ENCODE data around the gene PPP1R3C. TPM values are rescaled to one million over a fixed set of nuclear protein-coding genes. Genes with fewer than 3 reads are reported as not detected.

The PPP1R3C gene
- total RNA-seq, 2 experiments from 2014 or later = not detected

- no peaks in the 10 kb centered on the region for H3K79me2 ChIP-seq (ENCODE audit: insufficient read depth, low read depth, low read length)
- no peaks in the 10 kb centered on the region for H3K36me3 ChIP-seq (ENCODE audit: insufficient read depth, low read length)
- no peak overlapping the region for H2AFZ ChIP-seq (ENCODE audit: low read length)
- CTCF ChIA-PET (ENCODE audit: unreplicated experiment) = no interaction called here
- no peak for DNase-seq (ENCODE audit: low spot score)
- TF ChIP-seq CTCF (conservative IDR thresholded peaks at IDR 0.05; ENCODE audit: low read length) (no peak), EZH2phosphoT487 (IDR thresholded peaks at IDR 0.05; ENCODE audit: borderline replicate concordance, low read depth, low read length) (no peak)
- H3K9me2 ChIP-seq (ENCODE audit: insufficient read depth, low read length) = no peaks in the 10 kb centered on the region
- H3K9me3 ChIP-seq (ENCODE audit: low read length) = no peaks in the 10 kb centered on the region
- intact Hi-C loops (cut with micrococcal nuclease; ENCODE audit: unreplicated experiment) = loop anchor here (5.0 kb wide), 1 partner anchor 338 kb away; no protein-coding TSS in a partner anchor
- BruUV-seq (replicated peaks) = no TSS peak
- H3K4me1 ChIP-seq (ENCODE audit: insufficient read depth, low read length, poor library complexity, severe bottlenecking) = no peaks in the 10 kb centered on the region
- no peak overlapping the region for H3K4me2 ChIP-seq (ENCODE audit: low read length)
- H4K20me1 ChIP-seq (ENCODE audit: insufficient read depth, low read length) = no peaks in the 10 kb centered on the region
- POLR2A ChIA-PET = interaction anchor here (0.7 to 1.6 kb wide), 2 partner anchors 24 to 337 kb away, joined by 4 to 5 read pairs; no protein-coding TSS in a partner anchor
- H3K4me3 ChIP-seq (ENCODE audit: low read depth, low read length, poor library complexity, severe bottlenecking) = no peak overlapping the region
- no peak overlapping the region for H3K27ac ChIP-seq (ENCODE audit: low read depth, low read length, poor library complexity, severe bottlenecking)
Measured at GRCh38 chr10:91634898-91635297, 2.0 kb upstream of the PPP1R3C start.

- intact Hi-C loops (cut with micrococcal nuclease; ENCODE audit: unreplicated experiment) = no loop called here
- H3K79me2 ChIP-seq (ENCODE audit: insufficient read depth, low read depth, low read length) = no peaks in the 10 kb centered on the region
- H4K20me1 ChIP-seq (ENCODE audit: insufficient read depth, low read length) = no peaks in the 10 kb centered on the region
- H3K4me1 ChIP-seq (ENCODE audit: insufficient read depth, low read length, poor library complexity, severe bottlenecking) = no peaks in the 10 kb centered on the region
- H3K4me2 ChIP-seq (ENCODE audit: low read length) = no peak overlapping the region
- no peaks in the 10 kb centered on the region for H3K36me3 ChIP-seq (ENCODE audit: insufficient read depth, low read length)
- H3K27ac ChIP-seq (ENCODE audit: low read depth, low read length, poor library complexity, severe bottlenecking) = no peak overlapping the region
- no peaks in the 10 kb centered on the region for H3K9me3 ChIP-seq (ENCODE audit: low read length)
- ChIA-PET POLR2A (interaction anchor here (0.6 kb wide), 1 partner anchor 502 kb away, joined by 3 read pairs; no protein-coding TSS in a partner anchor), CTCF (ENCODE audit: unreplicated experiment) (no interaction called here)
- no peak overlapping the region for H3K4me3 ChIP-seq (ENCODE audit: low read depth, low read length, poor library complexity, severe bottlenecking)
- no peaks in the 10 kb centered on the region for H3K9me2 ChIP-seq (ENCODE audit: insufficient read depth, low read length)
- TF ChIP-seq CTCF (conservative IDR thresholded peaks at IDR 0.05; ENCODE audit: low read length) = no peak
- no peak for TF ChIP-seq EZH2phosphoT487 (IDR thresholded peaks at IDR 0.05; ENCODE audit: borderline replicate concordance, low read depth, low read length)
- DNase-seq (ENCODE audit: low spot score) = no peak
- BruUV-seq (replicated peaks) = no TSS peak
- no peak overlapping the region for H2AFZ ChIP-seq (ENCODE audit: low read length)
Measured at GRCh38 chr10:91634246-91634645, 1.4 kb upstream of the PPP1R3C start.

GRCh38 chr10:91630625-91631024 is 2.2 kb downstream of the PPP1R3C start:
- no peaks in the 10 kb centered on the region for H3K36me3 ChIP-seq (ENCODE audit: insufficient read depth, low read length)
- no peak overlapping the region for H3K4me2 ChIP-seq (ENCODE audit: low read length)
- POLR2A ChIA-PET = interaction anchor here (0.7 kb wide), 1 partner anchor 61 kb away, joined by 5 read pairs; no protein-coding TSS in a partner anchor
- CTCF ChIA-PET (ENCODE audit: unreplicated experiment) = no interaction called here
- no peaks in the 10 kb centered on the region for H3K9me2 ChIP-seq (ENCODE audit: insufficient read depth, low read length)
- TF ChIP-seq EZH2phosphoT487 (IDR thresholded peaks at IDR 0.05; ENCODE audit: borderline replicate concordance, low read depth, low read length) (no peak), CTCF (conservative IDR thresholded peaks at IDR 0.05; ENCODE audit: low read length) (no peak)
- no peaks in the 10 kb centered on the region for H3K4me1 ChIP-seq (ENCODE audit: insufficient read depth, low read length, poor library complexity, severe bottlenecking)
- DNase-seq (ENCODE audit: low spot score) = no peak
- no peak overlapping the region for H3K4me3 ChIP-seq (ENCODE audit: low read depth, low read length, poor library complexity, severe bottlenecking)
- no peaks in the 10 kb centered on the region for H3K9me3 ChIP-seq (ENCODE audit: low read length)
- intact Hi-C loops (cut with micrococcal nuclease; ENCODE audit: unreplicated experiment) = no loop called here
- BruUV-seq (replicated peaks) = no TSS peak
- no peaks in the 10 kb centered on the region for H4K20me1 ChIP-seq (ENCODE audit: insufficient read depth, low read length)
- no peak overlapping the region for H2AFZ ChIP-seq (ENCODE audit: low read length)
- no peak overlapping the region for H3K27ac ChIP-seq (ENCODE audit: low read depth, low read length, poor library complexity, severe bottlenecking)
- no peaks in the 10 kb centered on the region for H3K79me2 ChIP-seq (ENCODE audit: insufficient read depth, low read depth, low read length)

All from OCI-LY7 (cell line).